Thymus (tissue), 11 donors: Measurements from ENCODE around the gene ROR1. TPM values are rescaled to one million over a fixed set of nuclear protein-coding genes. Genes with fewer than 3 reads are reported as not detected.
"Not testable (repeated sequence)": the region's sequence is repeated elsewhere in the genome, so short reads cannot be mapped to it uniquely, and the experiment has no call there.

Experiments used
- DNase-seq, 9 donors: peaks; one replicate each; pipeline ENCODE4 v3.0.0-alpha.2; 2013; ENCODE audit warnings: low spot score in 9 of 9, low read depth in 6 of 9, missing footprints in 1 of 9
- H3K27ac ChIP-seq, 2 donors: one replicate each; pipeline ENCODE4 v1.5.1; 2013; ENCODE audit warnings: control low read depth in 1 of 2, low read depth in 1 of 2, low read length in 1 of 2, mild to moderate bottlenecking in 1 of 2, moderate library complexity in 1 of 2
- H3K27me3 ChIP-seq, 2 donors: one replicate each; pipeline ENCODE4 v1.5.1; 2013; ENCODE audit warnings: low read length in 1 of 2; ENCODE audit not compliant: control insufficient read depth in 2 of 2, insufficient read depth in 1 of 2
- H3K36me3 ChIP-seq, 2 donors: one replicate each; pipeline ENCODE4 v1.5.1; 2013; ENCODE audit warnings: low read length in 1 of 2, mild to moderate bottlenecking in 1 of 2, moderate library complexity in 1 of 2; ENCODE audit not compliant: control insufficient read depth in 2 of 2, insufficient read depth in 2 of 2
- H3K4me1 ChIP-seq, 2 donors: one replicate each; pipeline ENCODE4 v1.5.1; 2013; ENCODE audit warnings: low read length in 2 of 2; ENCODE audit not compliant: control insufficient read depth in 2 of 2, insufficient read depth in 2 of 2
- H3K4me3 ChIP-seq, 2 donors: one replicate each; pipeline ENCODE4 v1.5.1; 2013; ENCODE audit warnings: low read length in 2 of 2, control low read depth in 1 of 2, mild to moderate bottlenecking in 1 of 2
- H3K9me3 ChIP-seq, 2 donors: one replicate each; pipeline ENCODE4 v1.5.1; 2013; ENCODE audit warnings: low read length in 1 of 2, mild to moderate bottlenecking in 1 of 2; ENCODE audit not compliant: control insufficient read depth in 2 of 2, insufficient read depth in 1 of 2
- WGBS: extraction: QIAGEN DNeasy Blood & Tissue Kit; methylation state at CpG from one replicate; pipeline ENCODE4 v1.1.7; 2013; 5-methylcytosine and 5-hydroxymethylcytosine counted together
- polyA plus RNA-seq: library from polyadenylated mRNA; stranded (reverse); fragments of 200-250 nt; gene quantifications from one replicate; pipeline ENCODE4 v1.2.3, GENCODE V29; 2013
- total RNA-seq: library from RNA; stranded (reverse); fragments of 120-200 nt; gene quantifications from one replicate; pipeline ENCODE4 v1.2.4, GENCODE V29; 2013
- donor health status: healthy.

The ROR1 gene
- total and polyA plus RNA-seq, 2 donors, result 1.5 to 5.2 TPM

DNA sequence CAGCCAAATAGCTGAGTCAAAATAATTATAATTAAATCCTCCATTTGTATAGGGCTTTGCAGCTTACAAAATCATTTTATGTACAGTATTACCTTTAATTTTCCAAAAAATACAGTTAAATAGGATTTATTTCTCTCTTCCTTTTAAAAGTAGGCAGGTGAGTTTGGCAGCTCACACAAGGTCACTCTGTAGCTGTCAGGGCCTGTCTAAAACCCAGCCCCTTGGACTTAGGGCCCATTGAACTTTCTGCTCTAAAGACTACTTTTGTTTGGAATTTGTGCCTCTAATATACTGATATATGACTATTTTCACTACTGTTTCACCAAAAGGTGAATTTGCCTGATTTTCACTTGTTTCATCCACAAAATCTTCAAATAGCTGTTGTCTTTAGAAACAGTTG is 10.3 kb downstream of the ROR1 start:
- Histone ChIP-seq H3K4me1 (peaks cover 0 to 3% of the 10 kb centered on the region in 2 donors), H3K36me3 (no peaks in the 10 kb centered on the region), H3K27ac (no peak overlapping the region), H3K27me3 (peaks cover 0 to 6% of the 10 kb centered on the region in 2 donors), H3K9me3 (no peaks in the 10 kb centered on the region), H3K4me3 (no peak overlapping the region)
- no peak for DNase-seq

DNA sequence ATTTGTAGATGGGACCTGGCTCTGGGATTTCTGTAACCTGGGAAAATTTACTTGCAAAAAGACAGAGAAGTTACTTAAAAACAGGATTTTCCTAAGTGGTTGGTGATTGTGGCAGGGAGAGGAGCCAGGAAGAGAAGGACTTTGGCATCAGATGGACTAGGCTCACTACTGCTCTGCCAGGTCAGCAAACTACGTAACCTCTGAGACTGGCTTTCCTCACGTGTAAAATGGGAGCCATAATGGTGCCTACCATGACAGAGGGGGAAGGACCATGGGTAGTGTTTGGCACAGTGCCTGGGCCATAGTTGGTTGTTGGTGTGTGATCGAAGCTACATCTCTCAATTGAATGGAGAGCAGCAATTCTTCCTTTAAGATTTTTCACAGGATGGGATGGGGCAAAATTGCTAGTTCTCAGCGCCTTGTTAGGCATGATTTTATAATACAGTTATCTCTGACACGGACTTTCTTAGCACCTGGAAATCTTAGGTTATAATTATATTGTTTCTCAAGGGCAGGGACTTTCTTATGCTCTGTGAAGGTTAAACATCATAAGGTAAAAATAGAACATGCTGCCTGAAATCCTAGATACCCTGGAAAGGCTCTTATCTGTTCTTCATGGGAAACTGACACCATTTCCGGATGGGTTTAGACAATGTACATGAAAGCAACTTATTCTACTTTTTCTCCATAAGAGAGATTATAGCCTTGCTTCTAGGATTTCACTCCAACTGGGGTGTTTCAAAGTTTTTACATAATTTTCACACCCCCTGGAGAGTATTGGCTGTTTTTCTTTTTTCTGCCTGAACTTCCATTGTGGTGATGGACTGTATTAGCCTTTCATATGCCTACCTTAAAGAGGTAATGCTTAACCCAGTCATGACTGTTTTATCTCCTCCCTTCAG is 10.9 kb downstream of the ROR1 start:
- no peaks in the 10 kb centered on the region for H3K9me3 ChIP-seq
- H3K4me1 ChIP-seq, result peaks cover 0 to 3% of the 10 kb centered on the region in 2 donors
- peaks cover 0 to 6% of the 10 kb centered on the region in 2 donors for H3K27me3 ChIP-seq
- WGBS, result 94% methylated on average over 6 of the region's 6 CpGs
- no peak for DNase-seq
- no peak overlapping the region for H3K4me3 ChIP-seq
- H3K36me3 ChIP-seq, result no peaks in the 10 kb centered on the region
- no peak overlapping the region for H3K27ac ChIP-seq

DNA sequence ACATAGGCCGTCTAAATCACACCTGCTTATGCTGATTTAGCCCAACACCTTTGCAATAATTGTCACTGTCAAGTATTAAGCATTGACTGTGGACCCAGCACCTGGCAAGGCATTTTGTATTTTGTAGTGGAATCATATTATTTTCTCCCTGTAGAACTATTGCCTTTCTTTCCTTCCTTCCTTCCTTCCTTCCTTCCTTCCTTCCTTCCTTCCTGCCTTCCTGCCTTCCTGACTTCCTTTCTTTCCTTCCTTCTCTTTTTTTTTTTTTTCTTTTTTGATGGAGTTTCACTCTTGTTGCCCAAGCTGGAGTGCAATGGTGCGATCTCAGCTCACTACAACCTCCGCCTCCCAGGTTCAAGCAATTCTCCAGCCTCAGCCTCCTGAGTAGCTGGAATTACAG is 13.5 kb downstream of the ROR1 start:
- H3K4me3 ChIP-seq, DNase-seq, H3K27ac ChIP-seq, H3K4me1 ChIP-seq, H3K9me3 ChIP-seq, H3K27me3 ChIP-seq, H3K36me3 ChIP-seq: not testable (repeated sequence)
- 97% methylated on average over 3 of the region's 3 CpGs for WGBS

DNA sequence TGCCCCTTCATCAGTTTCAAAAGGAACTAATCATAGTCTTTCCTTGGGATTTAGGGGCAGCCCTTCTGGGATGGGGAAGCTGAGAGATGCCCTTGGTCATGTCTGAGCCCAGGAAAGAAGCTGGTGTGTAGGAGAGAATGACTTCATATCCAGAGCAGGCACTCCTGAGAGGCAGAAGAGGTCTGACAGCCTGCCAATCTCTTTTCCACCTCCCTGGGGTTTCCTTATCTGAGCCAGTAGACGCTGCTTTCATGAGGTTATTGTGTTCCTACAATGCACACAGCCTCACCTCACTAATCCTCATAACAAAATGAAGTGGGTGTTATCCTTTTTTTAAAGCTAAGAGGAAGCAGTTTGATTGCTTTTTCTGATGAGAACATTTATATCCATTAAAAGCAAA is 14.1 kb downstream of the ROR1 start:
- Histone ChIP-seq H3K36me3 (no peaks in the 10 kb centered on the region), H3K27me3 (peaks cover 0 to 2% of the 10 kb centered on the region in 2 donors), H3K27ac (no peak overlapping the region), H3K9me3 (no peaks in the 10 kb centered on the region), H3K4me1 (peaks cover 0 to 3% of the 10 kb centered on the region in 2 donors), H3K4me3 (no peak overlapping the region)
- 92% methylated on average over 1 of the region's 1 CpG for WGBS
- DNase-seq, result no peak

DNA sequence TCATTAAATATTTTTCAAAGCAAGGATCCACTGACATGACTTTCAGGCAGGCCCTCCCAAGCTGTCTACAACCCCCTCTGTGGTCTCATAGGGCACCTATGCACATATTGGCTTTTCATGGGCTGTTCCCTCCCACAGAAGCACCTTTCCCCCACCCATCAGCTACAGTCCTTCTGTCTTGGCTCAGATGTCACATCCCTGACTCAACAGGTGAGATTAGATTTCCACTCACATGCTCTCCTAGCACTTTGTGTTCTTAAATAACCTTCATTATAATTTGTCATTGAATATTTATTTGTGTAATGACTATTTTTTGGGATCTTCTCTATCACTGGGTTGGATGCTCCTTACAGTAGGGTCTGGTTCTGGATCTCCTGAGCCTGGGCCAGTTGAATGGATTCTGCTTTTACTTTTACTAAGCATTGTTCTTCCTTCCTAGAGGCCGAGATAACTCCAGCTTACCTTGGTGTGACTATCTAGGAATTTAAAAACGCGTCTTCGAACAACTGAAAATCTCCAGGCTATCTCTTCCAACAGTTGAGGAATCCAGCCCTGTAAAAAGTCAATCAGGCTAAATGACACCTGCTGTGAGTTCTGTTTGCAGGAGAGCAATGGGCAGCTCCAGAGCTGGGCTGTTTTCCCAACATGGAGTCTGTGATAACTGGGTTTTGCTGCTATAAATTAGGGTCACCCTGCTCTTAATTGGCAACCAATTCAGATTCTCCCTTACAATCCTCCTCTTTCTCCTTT is 16.2 kb downstream of the ROR1 start:
- H3K27ac ChIP-seq, result no peak overlapping the region
- no peak overlapping the region for H3K4me3 ChIP-seq
- DNase-seq, result no peak
- no peaks in the 10 kb centered on the region for H3K4me1 ChIP-seq
- H3K36me3 ChIP-seq, result no peaks in the 10 kb centered on the region
- no peaks in the 10 kb centered on the region for H3K9me3 ChIP-seq
- H3K27me3 ChIP-seq, result no peaks in the 10 kb centered on the region
- 83% methylated on average over 4 of the region's 4 CpGs for WGBS

DNA sequence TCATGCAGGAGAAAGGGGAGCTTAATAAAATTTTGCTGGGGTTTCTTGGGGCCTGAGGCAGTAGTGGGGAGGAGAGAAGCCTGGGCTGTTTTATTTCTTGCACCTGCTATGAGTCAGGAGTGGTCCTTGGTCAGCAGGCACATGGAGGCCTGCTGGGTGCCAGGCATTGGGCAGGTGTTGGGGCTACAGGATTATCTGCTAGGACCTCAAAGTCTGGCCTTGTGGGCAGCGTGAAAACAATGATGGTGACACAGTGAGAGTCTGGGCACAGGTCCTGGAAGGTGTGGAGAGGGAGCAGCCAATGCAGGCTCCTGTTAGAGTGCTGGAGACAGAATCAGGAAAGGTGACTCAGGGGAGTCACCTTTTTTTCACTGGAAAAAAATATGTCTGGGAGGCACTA is 17.2 kb downstream of the ROR1 start:
- Histone ChIP-seq H3K36me3 (no peaks in the 10 kb centered on the region), H3K9me3 (no peaks in the 10 kb centered on the region), H3K27me3 (no peaks in the 10 kb centered on the region), H3K4me3 (no peak overlapping the region), H3K4me1 (no peaks in the 10 kb centered on the region), H3K27ac (no peak overlapping the region)
- no peak for DNase-seq
- WGBS, result 88% methylated on average over 1 of the region's 1 CpG

DNA sequence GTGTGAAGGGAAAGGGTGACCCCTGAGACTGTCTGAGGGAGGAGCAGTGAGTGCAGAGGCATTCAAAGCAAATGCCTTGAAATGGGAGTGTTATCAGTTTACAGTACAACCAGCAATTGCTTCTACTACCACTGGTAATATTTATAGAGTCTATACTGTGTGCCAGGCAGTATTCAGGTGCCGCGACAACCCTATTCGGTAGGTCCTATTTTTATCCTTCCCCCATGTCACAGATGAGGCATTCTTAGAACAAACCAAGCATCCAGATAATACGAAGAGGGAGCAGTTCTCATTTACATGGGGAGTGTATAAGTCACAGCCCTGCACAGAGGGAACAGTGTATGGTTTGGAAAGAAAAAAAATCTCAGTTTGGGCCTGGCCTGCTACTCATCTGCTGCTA is 18.3 kb downstream of the ROR1 start:
- no peak overlapping the region for H3K27ac ChIP-seq
- H3K36me3 ChIP-seq, result no peaks in the 10 kb centered on the region
- H3K27me3 ChIP-seq, result no peaks in the 10 kb centered on the region
- DNase-seq, result no peak
- no peaks in the 10 kb centered on the region for H3K9me3 ChIP-seq
- no peak overlapping the region for H3K4me3 ChIP-seq
- WGBS, result 96% methylated on average over 4 of the region's 4 CpGs
- no peaks in the 10 kb centered on the region for H3K4me1 ChIP-seq

DNA sequence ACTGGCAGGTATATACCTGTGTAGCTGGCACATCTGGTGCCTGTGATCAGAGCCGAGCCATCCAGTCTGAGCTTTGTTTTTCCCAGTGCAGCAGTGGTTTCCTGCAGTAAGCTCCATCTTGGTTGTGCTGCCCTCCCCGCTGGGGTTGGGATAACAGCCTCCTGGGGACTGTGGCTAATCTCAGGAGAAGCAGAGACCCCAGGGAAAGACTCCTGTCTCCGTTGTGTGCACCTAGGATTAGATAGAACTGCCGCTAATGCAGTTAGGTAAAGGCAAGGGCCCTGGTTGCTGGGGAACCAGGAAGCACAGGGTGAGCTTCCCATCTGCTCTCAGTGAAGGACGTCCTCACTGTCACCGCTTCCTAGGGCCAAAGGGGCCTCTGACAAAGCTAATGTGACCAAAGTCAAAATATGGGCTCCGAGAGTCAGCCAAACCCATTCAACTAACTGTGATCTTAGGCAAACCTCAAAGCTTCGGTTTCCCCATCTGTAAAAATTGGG is 20.0 kb downstream of the ROR1 start:
- H3K36me3 ChIP-seq, result no peaks in the 10 kb centered on the region
- H3K4me3 ChIP-seq, result no peak overlapping the region
- WGBS, result 92% methylated on average over 8 of the region's 8 CpGs
- no peak overlapping the region for H3K27ac ChIP-seq
- H3K9me3 ChIP-seq, result no peaks in the 10 kb centered on the region
- no peaks in the 10 kb centered on the region for H3K4me1 ChIP-seq
- H3K27me3 ChIP-seq, result no peaks in the 10 kb centered on the region
- DNase-seq, result no peak

DNA sequence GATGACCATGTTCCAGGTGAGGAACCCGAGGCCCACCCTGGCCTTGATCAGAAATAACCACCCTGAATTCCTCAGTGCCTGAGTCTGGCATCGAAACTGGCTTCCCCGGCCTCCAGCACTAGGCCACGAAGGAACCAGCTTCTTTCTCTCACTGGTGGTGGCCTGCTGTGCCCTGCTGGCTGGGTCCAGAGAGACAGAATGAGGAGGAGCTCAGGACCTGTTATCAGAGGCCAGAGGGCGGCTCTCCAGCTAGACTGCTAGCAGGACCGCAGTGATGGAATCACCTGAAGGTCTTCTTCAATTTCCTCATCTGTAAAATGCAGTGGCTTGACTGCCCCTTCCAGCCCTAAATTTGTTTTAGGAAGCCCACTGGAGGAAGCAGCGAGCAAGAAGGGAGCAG is 20.5 kb downstream of the ROR1 start:
- Histone ChIP-seq H3K4me3 (no peak overlapping the region), H3K4me1 (no peaks in the 10 kb centered on the region), H3K36me3 (no peaks in the 10 kb centered on the region), H3K27me3 (no peaks in the 10 kb centered on the region), H3K27ac (no peak overlapping the region), H3K9me3 (no peaks in the 10 kb centered on the region)
- no peak for DNase-seq
- 94% methylated on average over 7 of the region's 7 CpGs for WGBS
